Mesenchymal stem cell (in vitro differentiated cells and primary cell): ENCODE data around the gene MICU1.

Experiments used
- DNase-seq: peaks from one replicate; pipeline ENCODE4 v3.0.0-alpha.2; 2013
- H2AFZ ChIP-seq: one replicate; pipeline ENCODE4 v1.6.1; 2013; ENCODE audit warnings: low read depth, mild to moderate bottlenecking, control low read depth, inconsistent platforms, low read length, moderate library complexity
- H2AK5ac ChIP-seq: 2 replicates; pipeline ENCODE4 v1.6.1; 2013; ENCODE audit warnings: low read length, moderate library complexity, mild to moderate bottlenecking, inconsistent platforms; ENCODE audit not compliant: severe bottlenecking
- H2BK120ac ChIP-seq: one replicate; pipeline ENCODE4 v1.6.1; 2013; ENCODE audit warnings: low read depth, mild to moderate bottlenecking, inconsistent platforms, low read length, moderate library complexity
- H2BK12ac ChIP-seq, 2 experiments: one replicate each; pipeline ENCODE4 v1.6.1; 2013; ENCODE audit warnings: inconsistent platforms in 2 of 2, low read length in 2 of 2, mild to moderate bottlenecking in 2 of 2, moderate library complexity in 2 of 2, control low read depth in 1 of 2
- H2BK15ac ChIP-seq: one replicate; pipeline ENCODE4 v1.6.1; 2013; ENCODE audit warnings: mild to moderate bottlenecking, low read depth, inconsistent platforms; ENCODE audit not compliant: poor library complexity, severe bottlenecking
- H2BK5ac ChIP-seq: 2 replicates; pipeline ENCODE4 v1.6.1; 2013; ENCODE audit warnings: low read depth, mild to moderate bottlenecking, low read length, control low read depth, inconsistent platforms; ENCODE audit not compliant: poor library complexity, severe bottlenecking
- H3K14ac ChIP-seq, 2 experiments: one replicate each; pipeline ENCODE4 v1.6.1; 2013; ENCODE audit warnings: inconsistent platforms in 2 of 2, low read length in 2 of 2, control low read depth in 1 of 2, mild to moderate bottlenecking in 1 of 2, moderate library complexity in 1 of 2
- H3K18ac ChIP-seq, 2 experiments: one replicate each; pipeline ENCODE4 v1.6.1; 2013; ENCODE audit warnings: inconsistent platforms in 2 of 2, low read length in 2 of 2, control low read depth in 1 of 2, low read depth in 1 of 2, mild to moderate bottlenecking in 1 of 2
- H3K23ac ChIP-seq, 2 experiments: one replicate each; pipeline ENCODE4 v1.6.1; 2013; ENCODE audit warnings: inconsistent platforms in 2 of 2, low read length in 2 of 2, mild to moderate bottlenecking in 2 of 2, moderate library complexity in 2 of 2, control low read depth in 1 of 2
- H3K27ac ChIP-seq: 2 replicates; pipeline ENCODE4 v1.5.1; 2013; ENCODE audit warnings: mild to moderate bottlenecking, moderate library complexity, low read length, control low read depth, inconsistent platforms; ENCODE audit not compliant: poor library complexity, severe bottlenecking
- H3K27me3 ChIP-seq, 2 experiments: 2 replicates each; pipeline versions ENCODE4 v1.6.1 to v1.7.0; 2013; ENCODE audit warnings: low read length in 2 of 2, mild to moderate bottlenecking in 2 of 2, moderate library complexity in 2 of 2, control low read depth in 1 of 2, inconsistent platforms in 1 of 2; ENCODE audit not compliant: control insufficient read depth in 1 of 2, insufficient read depth in 1 of 2
- H3K36me3 ChIP-seq, 2 experiments: 2 replicates each; pipeline versions ENCODE4 v1.6.1 to v1.7.0; 2013; ENCODE audit warnings: low read length in 2 of 2, control low read depth in 1 of 2, inconsistent platforms in 1 of 2, low read depth in 1 of 2, mild to moderate bottlenecking in 1 of 2; ENCODE audit not compliant: insufficient read depth in 2 of 2, control insufficient read depth in 1 of 2
- H3K4ac ChIP-seq, 2 experiments: one replicate each; pipeline ENCODE4 v1.6.1; 2013; ENCODE audit warnings: inconsistent platforms in 2 of 2, low read length in 2 of 2, mild to moderate bottlenecking in 2 of 2, moderate library complexity in 2 of 2, control low read depth in 1 of 2, low read depth in 1 of 2
- H3K4me1 ChIP-seq: 2 replicates; pipeline ENCODE4 v1.6.1; 2013; ENCODE audit warnings: low read depth, low read length, control low read depth; ENCODE audit not compliant: control insufficient read depth, insufficient read depth
- H3K4me2 ChIP-seq: 2 replicates; pipeline ENCODE4 v1.6.1; 2013; ENCODE audit warnings: low read length, mild to moderate bottlenecking, inconsistent platforms; ENCODE audit not compliant: poor library complexity, severe bottlenecking
- H3K4me3 ChIP-seq, 2 experiments: 2 replicates each; pipeline versions ENCODE4 v1.5.1 to v1.7.0; 2013; ENCODE audit warnings: low read length in 2 of 2, mild to moderate bottlenecking in 2 of 2, control low read depth in 1 of 2, low read depth in 1 of 2; ENCODE audit not compliant: insufficient read depth in 1 of 2
- H3K79me1 ChIP-seq: replicated peaks from 2 replicates; pipeline ENCODE4 v1.6.1; 2013; ENCODE audit warnings: mild to moderate bottlenecking, control low read depth, low read length, inconsistent platforms; ENCODE audit not compliant: poor library complexity, severe bottlenecking
- H3K9ac ChIP-seq: 2 replicates; pipeline ENCODE4 v1.7.0; 2013; ENCODE audit warnings: mild to moderate bottlenecking, low read length, moderate library complexity
- H3K9me3 ChIP-seq: 2 replicates; pipeline ENCODE4 v1.7.0; 2013; ENCODE audit warnings: mild to moderate bottlenecking, low read length; ENCODE audit not compliant: control insufficient read depth
- H4K8ac ChIP-seq: one replicate; pipeline ENCODE4 v1.6.1; 2013; ENCODE audit warnings: inconsistent platforms, mild to moderate bottlenecking, low read length, moderate library complexity
- H4K91ac ChIP-seq: one replicate; pipeline ENCODE4 v1.6.1; 2013; ENCODE audit warnings: mild to moderate bottlenecking, low read length, inconsistent platforms
- WGBS: methylation state at CpG from one replicate; pipeline ENCODE4 v1.1.7; 2013; ENCODE audit warnings: mixed read lengths; 5-methylcytosine and 5-hydroxymethylcytosine counted together

Gene MICU1

DNA sequence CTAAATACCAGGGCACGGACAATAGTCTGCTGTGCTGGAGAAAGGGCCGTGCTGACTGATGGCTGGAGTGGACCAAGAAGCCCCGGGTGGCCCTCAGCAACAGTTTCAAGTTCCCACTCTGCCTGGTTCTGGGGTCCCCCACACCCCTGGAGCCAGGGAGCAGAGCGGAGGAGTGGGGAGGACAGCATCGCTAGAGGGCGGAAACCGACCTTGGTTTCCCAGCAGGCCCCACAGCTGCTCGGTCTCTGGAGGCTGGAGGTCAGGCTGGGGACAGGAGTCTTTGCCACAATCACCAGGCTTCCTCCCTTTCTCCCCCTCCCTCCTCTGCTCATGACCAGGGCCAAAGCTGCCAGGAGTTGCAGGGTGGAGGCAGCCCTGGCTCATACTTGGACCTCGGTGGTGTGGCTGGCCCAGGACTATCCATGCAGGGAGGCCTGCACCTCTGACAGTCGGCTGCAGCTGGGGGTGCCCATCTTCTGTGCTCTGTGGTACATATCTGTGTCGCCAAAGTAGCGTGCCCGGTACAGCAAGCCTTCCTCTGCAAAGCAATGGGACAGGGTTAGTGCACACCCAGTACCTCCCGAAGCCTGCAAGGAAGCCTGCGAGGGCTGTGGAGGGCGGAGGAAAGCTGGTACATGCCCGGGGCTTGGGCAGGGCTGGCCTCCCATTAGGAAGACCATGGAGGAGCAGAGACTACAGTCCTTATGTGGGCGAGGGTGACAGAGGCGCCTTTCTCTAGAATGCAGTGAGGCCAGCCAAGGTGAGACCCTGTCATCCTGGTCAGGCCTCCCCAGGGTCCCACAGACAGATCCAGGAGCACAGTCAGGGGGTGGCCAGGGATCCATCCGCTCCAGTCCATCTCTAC is 290.3 kb downstream of the MICU1 start:
- peaks cover under 1% of the 10 kb centered on the region for H3K79me1 ChIP-seq
- peak overlapping the region; percentile 28 for H3K9ac ChIP-seq
- H2BK15ac ChIP-seq, result peak overlapping the region; percentile 32
- peaks cover 59% of the 10 kb centered on the region for H3K4me1 ChIP-seq
- H2BK5ac ChIP-seq, result peak overlapping the region; percentile 83
- H3K4me3 ChIP-seq, result no peak overlapping the region
- H2AK5ac ChIP-seq, result peak overlapping the region; percentile 65
- H3K9me3 ChIP-seq, result no peaks in the 10 kb centered on the region
- no peak overlapping the region for H2AFZ ChIP-seq
- H3K27ac ChIP-seq, result peak overlapping the region; percentile 93
- peak overlapping the region; percentile 93 for H4K91ac ChIP-seq
- H2BK12ac ChIP-seq, result peak overlapping the region; percentile 90 to 93
- DNase-seq, result peak; percentile 78
- WGBS, result 81% methylated on average over 19 of the region's 20 CpGs
- peaks cover 32 to 60% of the 10 kb centered on the region in 2 experiments for H3K36me3 ChIP-seq
- peak overlapping the region; percentile 25 for H4K8ac ChIP-seq
- no peaks in the 10 kb centered on the region for H3K27me3 ChIP-seq
- H3K14ac ChIP-seq, result peak overlapping the region in 1 of 2 experiments; percentile 46
- peak overlapping the region; percentile 76 to 98 for H3K4ac ChIP-seq
- H3K4me2 ChIP-seq, result no peak overlapping the region
- peak overlapping the region; percentile 84 to 96 for H3K18ac ChIP-seq
- peak overlapping the region; percentile 76 for H2BK120ac ChIP-seq
- H3K23ac ChIP-seq, result peak overlapping the region in 1 of 2 experiments; percentile 29

GRCh38 chr10:72334825-72335393 is 291.0 kb downstream of the MICU1 start:
- H3K4me1 ChIP-seq, result peaks cover 56% of the 10 kb centered on the region
- peak overlapping the region; percentile 98 for H2BK5ac ChIP-seq

DNA sequence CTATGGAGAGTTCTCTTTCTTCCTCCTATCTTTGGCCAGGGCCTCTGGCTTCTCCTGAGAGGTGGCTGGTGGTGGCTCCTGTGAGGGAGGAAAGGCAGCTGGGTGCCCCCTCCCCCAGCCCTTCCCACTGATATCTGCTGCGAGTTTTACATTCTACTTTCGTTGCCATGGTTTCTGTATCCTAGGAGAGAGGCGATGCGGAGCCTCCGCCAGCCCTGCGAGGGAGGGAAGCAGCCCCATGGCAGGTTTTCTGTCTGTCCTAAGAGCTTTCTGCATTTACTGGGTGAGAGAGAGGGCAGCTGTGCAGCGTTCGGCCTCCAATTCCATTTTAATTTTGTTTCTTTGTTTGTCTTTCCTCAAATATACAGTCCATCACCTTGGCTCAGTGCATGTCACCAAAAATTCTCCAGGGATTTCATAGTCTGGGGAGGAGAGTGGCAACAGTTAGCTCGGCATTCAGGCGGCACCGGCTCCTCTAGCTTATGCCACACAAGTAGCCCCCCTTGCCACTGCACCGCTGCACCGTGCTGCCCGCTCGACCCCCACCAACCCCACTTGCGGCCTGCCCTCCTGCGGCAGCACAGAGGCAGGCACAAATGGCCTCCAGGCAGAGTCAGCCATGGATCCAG is 291.6 kb downstream of the MICU1 start:
- Histone ChIP-seq H2AK5ac (peak overlapping the region; percentile 85), H3K18ac (peak overlapping the region; percentile 98 to 100), H3K23ac (peak overlapping the region in 1 of 2 experiments; percentile 66), H2BK12ac (peak overlapping the region; percentile 98 to 99), H2BK15ac (peak overlapping the region; percentile 38), H3K36me3 (peaks cover 28 to 58% of the 10 kb centered on the region in 2 experiments), H3K9ac (no peak overlapping the region), H3K14ac (peak overlapping the region in 1 of 2 experiments; percentile 96), H3K27me3 (no peaks in the 10 kb centered on the region), H2AFZ (no peak overlapping the region), H3K4me1 (peaks cover 62% of the 10 kb centered on the region), H2BK120ac (peak overlapping the region; percentile 88), H2BK5ac (peak overlapping the region; percentile 98), H3K4me3 (no peak overlapping the region), H3K4ac (peak overlapping the region; percentile 97 to 98), H3K9me3 (no peaks in the 10 kb centered on the region), H4K8ac (peak overlapping the region; percentile 96), H3K4me2 (peak overlapping the region; percentile 55), H3K79me1 (no peaks in the 10 kb centered on the region), H4K91ac (peak overlapping the region; percentile 100), H3K27ac (peak overlapping the region; percentile 97)
- 64% methylated on average over 15 of the region's 17 CpGs for WGBS
- peak; percentile 91 for DNase-seq

More at GRCh38 chr10:72334825-72335393, 291.0 kb downstream of the MICU1 start:
- H2BK120ac ChIP-seq, result peak overlapping the region; percentile 88
- peak overlapping the region; percentile 98 to 99 for H2BK12ac ChIP-seq
- peak overlapping the region; percentile 100 for H4K91ac ChIP-seq
- 23% methylated on average over 14 of the region's 16 CpGs for WGBS
- H3K27me3 ChIP-seq, result no peaks in the 10 kb centered on the region
- DNase-seq, result peak; percentile 98
- H3K23ac ChIP-seq, result peak overlapping the region in 1 of 2 experiments; percentile 66
- H2BK15ac ChIP-seq, result peak overlapping the region; percentile 38
- peak overlapping the region; percentile 96 for H4K8ac ChIP-seq
- peak overlapping the region; percentile 98 to 100 for H3K18ac ChIP-seq
- peak overlapping the region; percentile 97 for H3K27ac ChIP-seq
- no peak overlapping the region for H3K9ac ChIP-seq
- H3K36me3 ChIP-seq, result peaks cover 28 to 58% of the 10 kb centered on the region in 2 experiments
- peak overlapping the region; percentile 85 for H2AK5ac ChIP-seq
- H3K4ac ChIP-seq, result peak overlapping the region; percentile 98
- no peaks in the 10 kb centered on the region for H3K79me1 ChIP-seq
- peak overlapping the region in 1 of 2 experiments; percentile 96 for H3K14ac ChIP-seq
- H3K4me3 ChIP-seq, result no peak overlapping the region
- no peaks in the 10 kb centered on the region for H3K9me3 ChIP-seq
- no peak overlapping the region for H2AFZ ChIP-seq
- peak overlapping the region; percentile 55 for H3K4me2 ChIP-seq
